Body of pancreas (tissue), 4 donors: ENCODE results near the gene RNF13.

Experiments used
- POLR2A ChIP-seq, 3 donors: fragments of 450-650 bp; IDR thresholded peaks; one replicate each; pipeline ENCODE4 v1.6.1; 2016; ENCODE audit warnings: antibody characterized with exemption in 3 of 3, mild to moderate bottlenecking in 2 of 3
- TF ChIP-seq, protein P1 (sequence below), 7 experiments: fragments of 450-650 bp in 4 of 7; fragments of 200-600 bp in 3 of 7; sonication (generic) in 3 of 7; IDR thresholded peaks; one replicate each; pipeline ENCODE4 v1.5.1; 2016 to 2019; ENCODE audit warnings: antibody characterized with exemption in 7 of 7

DNA sequence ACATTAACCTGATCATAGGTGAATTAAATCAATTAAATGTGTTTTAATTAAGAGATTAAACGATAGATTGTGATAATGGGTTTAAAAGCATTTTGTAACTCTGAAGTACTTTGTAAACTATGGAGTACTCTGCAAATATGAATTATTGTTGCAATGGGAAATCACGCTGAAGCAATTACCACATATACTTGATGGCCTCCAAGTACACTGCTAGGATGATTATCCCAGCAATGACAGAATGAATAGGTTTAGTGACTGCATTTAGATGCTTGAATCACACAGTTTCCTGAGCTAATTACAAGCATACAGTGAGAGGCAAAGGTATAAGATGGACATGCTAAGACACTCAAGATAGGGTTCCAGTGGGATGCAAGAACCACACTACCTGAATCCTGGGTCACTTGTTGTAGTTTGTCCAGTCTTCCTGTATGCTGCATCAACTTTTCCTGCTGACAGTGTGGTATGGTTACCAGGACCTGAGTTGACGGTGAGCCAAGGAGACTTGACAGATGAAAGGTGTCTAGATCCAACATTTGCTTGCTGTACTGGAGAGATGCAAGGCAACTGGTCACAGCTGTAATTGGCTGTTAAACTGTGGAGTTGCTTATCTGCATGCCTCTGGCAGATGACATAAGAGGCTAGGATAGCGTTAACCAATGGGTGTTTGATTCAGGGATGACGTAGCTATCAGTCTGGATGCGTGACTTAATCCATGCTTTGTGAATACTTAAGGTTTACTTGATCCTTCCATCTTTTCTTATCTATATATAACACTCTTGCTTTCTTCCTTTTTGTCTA, 38.0 kb downstream of the RNF13 start:
- TF ChIP-seq, protein P1, sequence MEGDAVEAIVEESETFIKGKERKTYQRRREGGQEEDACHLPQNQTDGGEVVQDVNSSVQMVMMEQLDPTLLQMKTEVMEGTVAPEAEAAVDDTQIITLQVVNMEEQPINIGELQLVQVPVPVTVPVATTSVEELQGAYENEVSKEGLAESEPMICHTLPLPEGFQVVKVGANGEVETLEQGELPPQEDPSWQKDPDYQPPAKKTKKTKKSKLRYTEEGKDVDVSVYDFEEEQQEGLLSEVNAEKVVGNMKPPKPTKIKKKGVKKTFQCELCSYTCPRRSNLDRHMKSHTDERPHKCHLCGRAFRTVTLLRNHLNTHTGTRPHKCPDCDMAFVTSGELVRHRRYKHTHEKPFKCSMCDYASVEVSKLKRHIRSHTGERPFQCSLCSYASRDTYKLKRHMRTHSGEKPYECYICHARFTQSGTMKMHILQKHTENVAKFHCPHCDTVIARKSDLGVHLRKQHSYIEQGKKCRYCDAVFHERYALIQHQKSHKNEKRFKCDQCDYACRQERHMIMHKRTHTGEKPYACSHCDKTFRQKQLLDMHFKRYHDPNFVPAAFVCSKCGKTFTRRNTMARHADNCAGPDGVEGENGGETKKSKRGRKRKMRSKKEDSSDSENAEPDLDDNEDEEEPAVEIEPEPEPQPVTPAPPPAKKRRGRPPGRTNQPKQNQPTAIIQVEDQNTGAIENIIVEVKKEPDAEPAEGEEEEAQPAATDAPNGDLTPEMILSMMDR (IDR thresholded peaks at IDR 0.05): no peak
- no peak for TF ChIP-seq POLR2A (IDR thresholded peaks at IDR 0.05)
